Bone marrow (tissue), 2 donors: ENCODE data around the gene MEF2D.

Experiments used
- DNase-seq, 2 donors: peaks; one replicate each; lab custom pipeline; 2025; lab: John Stamatoyannopoulos, UW

MEF2D gene

GRCh38 chr1:156500543-156500792, at the start of gene MEF2D:
Gene MEF2D (minus strand): TSS chr1:156500775. CDS start chr1:156483292, 17,483 bp downstream.
- no peak for DNase-seq

GRCh38 chr1:156550346-156550745, 49.8 kb upstream of the MEF2D start:
- DNase-seq, result no peak

- no peak for DNase-seq
These were observed 49.3 kb upstream of the MEF2D start for GRCh38 chr1:156549831-156550230.

- DNase-seq, result no peak
These were observed 48.8 kb upstream of the MEF2D start for GRCh38 chr1:156549390-156549789.

- DNase-seq, result no peak
These were observed 47.4 kb upstream of the MEF2D start for GRCh38 chr1:156547982-156548381.

- no peak for DNase-seq
These were observed 46.9 kb upstream of the MEF2D start for GRCh38 chr1:156547434-156547833.

GRCh38 chr1:156546267-156546666, 45.7 kb upstream of the MEF2D start:
- DNase-seq, result no peak

- no peak for DNase-seq
These were observed 44.1 kb upstream of the MEF2D start for GRCh38 chr1:156544592-156545102.

GRCh38 chr1:156543066-156543465, 42.5 kb upstream of the MEF2D start:
- no peak for DNase-seq

- no peak for DNase-seq
These were observed 40.4 kb upstream of the MEF2D start for GRCh38 chr1:156540955-156541354.

- peak in 1 of 2 donors; percentile 34 for DNase-seq
These were observed 39.3 kb upstream of the MEF2D start for GRCh38 chr1:156539818-156540355.

GRCh38 chr1:156538711-156539440, 38.3 kb upstream of the MEF2D start:
- DNase-seq, result no peak

- DNase-seq, result no peak
These were observed 36.5 kb upstream of the MEF2D start for GRCh38 chr1:156537027-156537426.

- DNase-seq, result no peak
These were observed 34.0 kb upstream of the MEF2D start for GRCh38 chr1:156534424-156535060.

GRCh38 chr1:156533568-156534220, 33.1 kb upstream of the MEF2D start:
- no peak for DNase-seq

GRCh38 chr1:156532374-156532773, 31.8 kb upstream of the MEF2D start:
- no peak for DNase-seq

- no peak for DNase-seq
These were observed 29.4 kb upstream of the MEF2D start for GRCh38 chr1:156530006-156530405.

- no peak for DNase-seq
These were observed 28.4 kb upstream of the MEF2D start for GRCh38 chr1:156528875-156529425.

- no peak for DNase-seq
These were observed 27.7 kb upstream of the MEF2D start for GRCh38 chr1:156528231-156528630.

GRCh38 chr1:156527584-156527983, 27.0 kb upstream of the MEF2D start:
- no peak for DNase-seq

GRCh38 chr1:156525856-156526489, 25.4 kb upstream of the MEF2D start:
- no peak for DNase-seq

GRCh38 chr1:156525071-156525501, 24.5 kb upstream of the MEF2D start:
- DNase-seq, result no peak
